Measurements from ENCODE around the gene LZTS3.
"Not testable (repeated sequence)": the region's sequence is repeated elsewhere in the genome, so short reads cannot be mapped to it uniquely, and the experiment has no call there.

Gene LZTS3

GRCh38 chr20:3192226-3193015 lies 19.1 kb upstream of the LZTS3 start:
- DNase-seq = no peak

- no peak for DNase-seq
Observed at GRCh38 chr20:3190681-3191111, 17.3 kb upstream of the LZTS3 start.

DNA sequence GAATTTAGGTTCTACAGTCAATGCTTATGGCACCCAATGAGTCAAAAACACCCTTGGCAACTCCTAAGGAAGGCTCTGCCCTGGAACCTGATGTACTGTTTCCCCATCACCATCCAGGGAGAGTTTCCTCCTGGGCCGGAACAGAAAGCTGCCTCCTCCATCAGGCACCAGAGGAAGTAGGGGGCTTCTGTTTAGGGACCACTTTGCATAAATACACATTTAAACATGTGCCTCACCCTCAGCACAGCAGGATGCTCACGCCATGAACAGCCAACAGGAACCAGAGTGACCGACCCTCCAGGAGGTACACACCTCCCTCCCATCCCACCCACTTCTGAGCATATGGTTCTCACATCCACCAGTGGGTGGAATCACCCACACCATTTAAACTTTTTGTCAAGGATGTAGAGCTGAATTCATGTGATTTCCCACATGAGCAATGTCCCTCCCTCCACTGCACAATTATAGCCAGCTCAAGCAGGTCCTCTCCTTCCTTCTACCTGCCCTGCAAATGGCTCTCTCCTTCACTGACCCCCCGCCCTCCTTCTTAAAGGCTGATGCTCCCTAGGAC lies 16.3 kb upstream of the LZTS3 start:
- DNase-seq = no peak

GRCh38 chr20:3188823-3189413 lies 15.6 kb upstream of the LZTS3 start:
- DNase-seq = no peak

DNA sequence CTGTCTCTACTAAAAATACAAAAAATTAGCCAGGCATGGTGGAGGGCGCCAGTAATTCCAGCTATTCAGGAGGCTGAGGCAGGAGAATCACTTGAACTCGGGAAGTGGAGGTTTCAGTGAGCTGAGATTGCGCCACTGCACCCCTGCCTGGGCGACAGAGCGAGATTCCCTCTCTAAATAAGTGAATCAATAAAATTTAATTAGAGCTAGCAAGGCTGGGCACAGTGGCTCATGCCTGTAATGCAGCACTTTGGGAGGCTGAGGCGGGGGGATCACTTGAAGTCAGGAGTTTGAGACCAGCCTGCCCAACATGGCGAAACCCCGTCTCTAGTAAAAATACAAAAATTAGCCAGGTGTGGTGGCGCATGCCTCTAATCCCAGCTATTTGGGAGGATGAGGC lies 14.5 kb upstream of the LZTS3 start:
- not testable (repeated sequence) for DNase-seq

DNA sequence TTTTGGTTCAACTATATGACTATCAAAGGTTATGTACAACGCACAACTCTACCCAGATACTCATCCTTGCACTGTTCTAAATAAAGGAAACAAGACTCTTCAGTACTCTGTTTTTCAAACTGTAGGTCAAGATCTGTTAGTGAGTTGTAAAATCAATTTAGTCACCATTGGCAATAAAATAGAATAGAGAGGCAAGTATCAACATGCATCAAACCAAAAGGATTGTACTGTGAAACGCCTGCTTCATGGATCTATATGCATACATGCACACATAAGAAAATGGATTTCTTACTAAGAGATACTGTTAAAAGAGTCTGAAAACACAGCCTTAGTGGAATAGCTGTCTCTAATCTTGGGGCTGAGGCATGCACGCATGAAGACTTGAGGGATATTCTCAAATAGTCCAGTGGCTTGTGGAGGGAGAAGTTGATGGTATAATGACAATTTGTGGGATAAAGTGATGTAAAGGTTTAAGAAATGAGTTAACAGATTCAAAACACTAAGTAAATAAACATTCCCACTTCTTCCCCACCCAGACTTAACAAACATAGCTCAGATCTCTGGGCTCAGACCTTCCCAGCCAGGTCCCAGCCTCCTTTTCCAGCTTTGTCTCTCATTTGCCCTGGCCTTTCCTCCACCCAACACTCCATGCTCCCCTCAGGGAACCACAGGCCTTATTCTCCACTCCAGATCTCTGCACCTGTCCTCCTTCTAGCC lies 10.7 kb upstream of the LZTS3 start:
- no peak for DNase-seq

GRCh38 chr20:3182429-3182828 lies 9.1 kb upstream of the LZTS3 start:
- DNase-seq = not testable (repeated sequence)

- no peak for DNase-seq
Observed at GRCh38 chr20:3181270-3181669, 7.9 kb upstream of the LZTS3 start.

- DNase-seq = no peak
Observed at GRCh38 chr20:3180319-3180718, 7.0 kb upstream of the LZTS3 start.

DNA sequence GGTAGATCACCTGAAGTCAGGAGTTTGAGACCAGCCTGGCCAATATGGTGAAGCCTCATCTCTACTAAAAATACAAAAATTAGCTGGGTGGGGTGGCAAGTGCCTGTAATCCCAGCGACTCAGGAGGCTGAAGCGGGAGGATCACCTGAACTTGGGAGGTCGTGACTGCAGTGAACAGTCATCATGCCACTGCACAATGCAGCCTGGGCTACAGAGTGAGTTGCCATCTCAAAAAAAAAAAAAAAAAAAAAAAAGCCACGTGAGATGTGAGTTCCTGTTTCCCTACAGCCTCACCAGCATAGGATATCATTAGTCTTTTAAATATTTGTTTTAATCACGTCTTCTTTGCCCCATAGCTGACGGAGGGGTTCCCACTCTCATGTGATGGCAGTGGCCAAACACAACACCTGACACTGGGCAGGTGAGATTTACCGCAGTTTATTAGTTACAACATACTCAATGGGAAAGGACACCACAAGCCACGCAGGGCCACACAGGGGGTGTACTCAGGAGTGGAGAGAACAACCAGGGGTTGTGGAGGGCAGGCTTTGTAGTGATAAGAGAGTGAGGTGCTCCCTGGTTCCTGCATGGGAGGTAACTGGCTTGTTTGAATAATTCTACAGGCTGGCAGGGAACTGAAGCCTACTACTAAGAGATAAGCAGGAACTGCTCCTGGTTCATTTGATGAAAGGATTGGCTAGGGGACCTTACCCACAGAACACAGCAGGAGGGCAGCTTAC lies 4.6 kb upstream of the LZTS3 start:
- DNase-seq = peak; percentile 55

DNA sequence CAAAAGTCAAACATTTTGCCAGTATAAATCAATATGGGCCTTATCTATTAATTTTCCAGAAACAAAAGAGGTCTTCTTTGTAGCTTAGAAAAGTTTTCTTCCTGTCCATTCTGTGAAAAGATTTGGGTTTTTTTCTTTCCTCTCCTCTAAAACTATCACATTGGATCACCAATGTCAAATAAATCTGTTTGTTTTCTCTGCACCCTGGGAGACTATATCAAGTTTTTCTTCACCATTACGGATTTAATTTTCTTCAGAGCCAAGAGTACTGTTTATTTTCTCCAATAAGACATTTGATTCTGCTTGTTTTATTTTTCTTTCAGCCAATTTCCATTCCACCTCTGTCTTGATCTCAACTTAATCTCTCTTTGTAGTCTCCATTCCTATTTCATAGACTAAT lies 1.9 kb upstream of the LZTS3 start:
- DNase-seq = no peak

DNA sequence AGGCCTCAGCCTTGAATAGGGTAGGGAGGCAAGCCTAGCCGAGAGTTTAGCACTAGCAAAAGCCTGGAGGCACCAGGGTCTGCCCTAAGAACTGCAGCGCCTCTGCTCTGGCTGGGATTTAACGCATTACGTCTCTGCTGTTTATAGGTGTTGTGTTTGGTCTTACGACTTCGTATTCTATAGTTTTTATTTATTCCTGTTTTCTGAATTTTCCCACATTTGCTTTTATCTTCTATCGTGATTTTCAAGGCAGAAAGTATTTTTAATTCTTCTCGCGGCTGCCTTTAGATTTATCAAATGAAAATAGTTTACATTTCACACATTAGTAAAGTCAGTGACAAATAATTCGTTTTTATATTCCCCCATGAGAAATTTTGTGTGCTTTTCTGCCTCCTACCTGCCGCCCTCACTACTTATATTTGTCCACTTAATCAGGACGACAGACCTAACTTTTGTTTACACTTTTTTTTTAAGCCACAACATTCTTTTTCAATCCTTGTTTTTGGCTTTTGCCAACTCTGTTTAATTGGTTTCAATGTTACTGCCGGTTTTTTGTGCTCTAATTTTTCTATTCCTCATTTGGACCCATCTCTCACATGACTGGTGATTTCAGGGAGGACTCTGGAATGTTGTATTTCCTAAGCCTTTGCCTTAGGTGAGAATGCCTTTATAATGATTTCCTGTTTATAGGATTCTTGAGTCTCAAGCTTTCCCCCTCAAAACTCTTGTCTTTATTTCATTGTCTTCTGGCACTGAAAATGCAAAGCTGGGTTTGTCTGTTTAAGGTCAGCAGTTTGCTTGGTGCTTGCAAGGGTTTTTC lies 1.3 kb upstream of the LZTS3 start:
- peak; percentile 86 for DNase-seq

DNA sequence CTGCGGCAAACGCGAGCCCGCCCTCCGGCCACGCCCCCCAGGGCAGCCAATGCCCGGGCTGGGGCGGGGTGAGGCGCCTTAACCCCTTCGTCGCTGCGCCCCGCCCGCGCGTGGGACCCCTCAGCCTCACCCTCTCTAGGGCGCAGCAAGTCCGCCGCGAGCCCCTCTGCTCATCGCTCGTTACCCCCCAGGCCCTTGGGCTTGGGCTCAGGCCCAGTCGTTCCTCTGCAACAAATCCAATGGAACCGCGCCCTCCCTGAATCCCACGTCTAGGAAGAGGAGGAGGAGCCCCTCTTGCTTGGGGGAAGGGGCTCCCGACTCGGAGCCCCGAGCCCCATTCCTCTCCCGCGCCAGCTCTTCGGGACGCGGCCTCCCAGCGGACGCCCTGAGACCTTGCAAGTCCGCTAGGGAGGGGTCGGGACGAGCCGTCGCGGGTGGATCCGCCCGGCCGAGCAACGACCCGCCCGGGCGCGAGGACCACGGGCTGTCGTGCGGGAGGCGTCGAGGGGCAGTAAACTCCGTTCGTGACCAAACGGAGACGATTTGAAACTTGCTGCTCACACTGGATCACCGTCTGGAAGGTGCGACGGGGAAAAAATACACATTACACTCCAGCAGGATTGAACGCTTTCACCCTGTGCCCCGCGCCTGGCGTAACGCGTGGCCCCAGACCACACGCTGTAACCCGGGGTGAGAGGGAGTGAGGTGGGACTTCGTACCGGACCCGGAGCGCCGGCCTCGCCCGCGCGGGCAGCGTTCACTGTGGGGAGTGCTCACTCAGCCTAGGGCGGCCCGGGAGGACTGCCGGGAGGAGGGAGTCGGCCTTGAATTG lies 477 bp upstream of the LZTS3 start:
- peak; percentile 94 for DNase-seq

- no peak for DNase-seq
Observed at GRCh38 chr20:3172126-3172932, 1.0 kb downstream of the LZTS3 start.

DNA sequence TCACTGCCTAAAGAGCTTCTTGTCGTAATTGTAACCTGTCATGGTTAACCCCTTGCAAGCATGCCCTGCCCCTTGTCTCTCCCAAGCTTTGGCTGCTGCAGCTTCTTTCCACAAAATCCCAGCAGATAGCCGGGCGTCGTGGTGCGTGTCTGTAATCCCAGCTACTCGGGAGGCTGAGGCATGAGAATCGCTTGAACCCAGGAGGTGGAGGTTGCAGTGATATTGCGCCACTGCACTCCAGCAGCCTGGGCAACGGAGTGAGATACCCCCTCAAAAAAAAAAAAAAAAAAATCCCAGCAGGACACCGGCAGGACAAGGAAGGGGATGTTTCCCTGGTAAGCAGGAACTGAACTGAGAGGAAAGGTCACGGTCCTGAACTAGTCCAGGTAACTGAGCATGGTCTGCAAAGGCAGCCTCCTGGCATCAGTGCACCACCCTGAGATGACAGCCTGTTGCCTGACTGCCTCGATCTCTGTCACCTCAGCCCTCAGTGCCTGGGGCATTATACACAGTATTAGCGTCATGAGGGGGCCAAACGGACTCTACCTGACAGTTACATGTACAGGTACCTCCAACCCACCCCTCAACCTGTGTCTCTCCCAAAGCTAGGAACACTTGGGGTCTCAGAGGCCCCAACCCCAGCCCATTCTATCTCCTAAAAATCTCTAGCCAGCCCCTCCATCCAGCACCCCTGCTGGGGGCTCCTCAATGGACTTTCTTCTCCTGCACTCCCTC lies 1.8 kb downstream of the LZTS3 start:
- no peak for DNase-seq

DNA sequence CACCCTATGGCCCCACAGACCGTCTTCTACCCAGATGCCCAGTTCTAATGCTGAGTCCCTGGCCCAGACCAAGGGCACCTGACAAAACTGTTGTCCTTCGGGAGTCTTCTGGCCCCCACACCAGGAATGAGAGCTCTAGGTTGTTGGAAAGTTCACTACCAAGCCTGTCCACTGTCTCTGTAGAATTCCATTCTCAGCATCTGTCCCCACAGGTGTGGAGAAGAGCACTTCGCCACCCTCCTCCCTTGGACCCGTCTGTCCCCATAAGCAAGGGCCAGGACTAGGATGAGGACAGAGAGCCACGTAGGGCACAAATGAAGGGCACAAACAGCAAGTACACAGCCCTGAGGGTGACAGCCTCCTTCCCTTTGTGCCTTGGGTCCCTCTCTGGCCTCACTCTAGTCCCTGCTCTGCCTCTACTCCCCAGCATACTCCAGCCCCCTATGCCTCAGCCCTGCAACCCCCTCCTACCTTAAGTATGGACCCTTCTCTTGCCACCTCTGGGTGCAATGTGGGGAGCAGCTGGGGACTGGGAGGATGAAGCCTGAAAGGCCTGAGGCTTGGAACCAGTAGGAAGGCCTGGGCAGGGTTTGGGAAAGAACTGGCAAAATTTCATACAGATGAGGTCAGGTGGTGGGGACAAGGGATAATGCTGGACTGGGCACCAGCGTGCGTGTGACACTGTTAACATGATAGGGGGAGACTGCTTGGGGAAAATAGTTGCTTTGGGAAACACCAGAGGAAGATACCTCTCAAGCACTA lies 4.3 kb downstream of the LZTS3 start:
- DNase-seq = no peak

GRCh38 chr20:3168079-3168828 lies 5.1 kb downstream of the LZTS3 start:
- DNase-seq = no peak

DNA sequence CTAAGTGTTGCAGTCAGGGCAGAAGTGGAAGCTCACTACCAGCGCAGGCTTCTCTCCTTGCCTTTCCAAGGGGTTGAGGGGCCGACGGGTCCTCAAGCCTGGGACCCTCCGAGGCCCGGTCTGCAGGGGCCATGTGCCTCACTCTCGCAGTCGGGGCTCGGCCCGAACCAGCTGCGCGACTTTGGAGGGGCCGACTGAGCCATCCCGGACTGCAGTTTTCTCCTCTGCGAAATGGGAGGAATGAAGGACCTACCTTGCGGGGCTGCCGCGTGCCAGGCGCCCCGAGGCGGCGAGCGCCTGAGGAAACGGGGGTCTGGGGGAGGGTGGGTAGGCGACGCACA lies 5.6 kb downstream of the LZTS3 start:
- no peak for DNase-seq
